Cardiac muscle cell (in vitro differentiated cells and primary cell): ENCODE results near the gene ADAMTSL3. TPM values are rescaled to one million over a fixed set of nuclear protein-coding genes. Genes with fewer than 3 reads are reported as not detected.
A peak's percentile ranks its signal among the peaks of the same experiment; 100 is the strongest.
"Not testable (repeated sequence)": the region's sequence is repeated elsewhere in the genome, so short reads cannot be mapped to it uniquely, and the experiment has no call there.

Experiments
- DNase-seq, 2 donors: peaks; one replicate each; pipeline versions ENCODE4 v3.0.0 to v3.0.0-alpha.2; 2010 to 2017; ENCODE audit warnings: low read depth in 1 of 2, low spot score in 1 of 2
- H3K27ac ChIP-seq: fragments of 200-600 bp; sonication (generic); 2 replicates; pipeline ENCODE4 v1.5.1; 2016
- H3K27me3 ChIP-seq: fragments of 200-600 bp; sonication (generic); 2 replicates; pipeline ENCODE4 v1.6.0; 2016; ENCODE audit warnings: control low read depth
- H3K36me3 ChIP-seq: fragments of 200-600 bp; sonication (generic); 2 replicates; pipeline ENCODE4 v1.5.1; 2016; ENCODE audit warnings: control low read depth
- H3K4me1 ChIP-seq: fragments of 200-600 bp; sonication (generic); 2 replicates; pipeline ENCODE4 v1.8.1; 2017; ENCODE audit warnings: low read depth, mild to moderate bottlenecking, mixed run types
- H3K4me3 ChIP-seq: fragments of 200-600 bp; sonication (generic); 2 replicates; pipeline ENCODE4 v1.5.1; 2016; ENCODE audit warnings: mild to moderate bottlenecking
- H3K9me3 ChIP-seq: fragments of 200-600 bp; sonication (generic); 2 replicates; pipeline ENCODE4 v1.5.1; 2017; ENCODE audit warnings: low read depth, mild to moderate bottlenecking, control low read depth
- polyA plus RNA-seq: library from polyadenylated mRNA; unstranded; fragments of >200 nt; fragmentation: Nextera tagmentation; extraction: Ambion mirVana; gene quantifications from 2 replicates; pipeline ENCODE4 v1.2.1, GENCODE V29; 2016
- total RNA-seq: library from RNA; depleted of rRNA; stranded (reverse); fragments of >200 nt; gene quantifications from 2 replicates; pipeline ENCODE4 v1.2.3, GENCODE V29; 2016
- TF ChIP-seq, protein P1 (sequence below): IDR thresholded peaks from 2 replicates; pipeline ENCODE4 v1.5.1; 2012; ENCODE audit warnings: low read depth, mild to moderate bottlenecking, low read length

Gene ADAMTSL3
- total and polyA plus RNA-seq, 2 experiments from 2014 or later: 0.83 to 2.0 TPM

DNA sequence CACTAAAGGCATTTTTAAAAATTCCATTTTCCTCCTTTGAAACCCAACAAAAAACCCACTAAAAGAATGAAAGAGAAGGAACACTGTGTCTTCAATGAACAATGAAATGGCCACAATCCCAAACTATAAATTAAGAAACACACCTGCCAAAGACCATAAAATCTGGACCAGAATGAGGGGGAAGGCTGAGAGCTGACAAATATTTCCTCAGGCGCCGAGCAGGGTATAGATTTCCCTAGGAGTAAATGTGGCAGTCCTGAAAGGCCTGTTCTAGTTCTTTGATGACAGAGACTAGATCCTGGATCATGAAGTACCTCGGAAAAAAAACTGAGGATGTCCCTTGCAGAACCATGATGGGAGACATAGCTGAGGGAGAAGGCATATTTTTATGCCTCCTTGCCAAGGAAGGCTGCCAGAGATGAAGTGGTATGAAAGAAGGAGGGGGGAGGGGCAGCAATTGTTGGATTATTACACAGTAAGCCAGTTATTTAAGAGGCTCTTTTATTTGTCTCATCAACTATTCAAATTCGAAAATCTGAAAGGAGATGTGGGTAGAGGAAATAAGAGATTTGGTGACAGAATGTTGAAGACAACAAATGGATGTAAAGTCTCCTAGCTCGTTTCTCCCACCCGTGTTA, 306.4 kb downstream of the ADAMTSL3 start:
- no peak overlapping the region for H3K27ac ChIP-seq
- TF ChIP-seq, protein P1, sequence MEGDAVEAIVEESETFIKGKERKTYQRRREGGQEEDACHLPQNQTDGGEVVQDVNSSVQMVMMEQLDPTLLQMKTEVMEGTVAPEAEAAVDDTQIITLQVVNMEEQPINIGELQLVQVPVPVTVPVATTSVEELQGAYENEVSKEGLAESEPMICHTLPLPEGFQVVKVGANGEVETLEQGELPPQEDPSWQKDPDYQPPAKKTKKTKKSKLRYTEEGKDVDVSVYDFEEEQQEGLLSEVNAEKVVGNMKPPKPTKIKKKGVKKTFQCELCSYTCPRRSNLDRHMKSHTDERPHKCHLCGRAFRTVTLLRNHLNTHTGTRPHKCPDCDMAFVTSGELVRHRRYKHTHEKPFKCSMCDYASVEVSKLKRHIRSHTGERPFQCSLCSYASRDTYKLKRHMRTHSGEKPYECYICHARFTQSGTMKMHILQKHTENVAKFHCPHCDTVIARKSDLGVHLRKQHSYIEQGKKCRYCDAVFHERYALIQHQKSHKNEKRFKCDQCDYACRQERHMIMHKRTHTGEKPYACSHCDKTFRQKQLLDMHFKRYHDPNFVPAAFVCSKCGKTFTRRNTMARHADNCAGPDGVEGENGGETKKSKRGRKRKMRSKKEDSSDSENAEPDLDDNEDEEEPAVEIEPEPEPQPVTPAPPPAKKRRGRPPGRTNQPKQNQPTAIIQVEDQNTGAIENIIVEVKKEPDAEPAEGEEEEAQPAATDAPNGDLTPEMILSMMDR: no peak
- no peak overlapping the region for H3K4me3 ChIP-seq
- H3K36me3 ChIP-seq: no peaks in the 10 kb centered on the region
- no peaks in the 10 kb centered on the region for H3K9me3 ChIP-seq
- H3K27me3 ChIP-seq: no peaks in the 10 kb centered on the region
- H3K4me1 ChIP-seq: no peaks in the 10 kb centered on the region
- no peak for DNase-seq

DNA sequence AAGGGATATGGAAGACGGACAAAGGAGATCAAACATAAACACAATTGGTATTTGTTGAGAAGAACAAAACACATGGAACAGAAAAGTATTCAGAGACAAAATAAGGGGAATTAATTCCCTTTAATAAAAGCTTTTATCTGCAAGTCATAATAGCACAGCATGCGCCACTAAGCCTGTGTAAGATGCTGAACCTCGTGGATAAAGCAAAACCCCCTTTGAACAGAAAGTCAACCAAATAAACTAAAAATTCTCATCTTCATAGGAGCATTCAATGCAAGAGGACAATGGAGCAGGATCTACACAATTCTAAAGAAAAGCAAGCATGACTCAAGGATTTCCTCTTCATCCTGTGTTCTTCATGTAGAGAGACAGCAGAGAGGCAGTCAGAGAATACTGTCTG, 307.4 kb downstream of the ADAMTSL3 start:
- H3K27me3 ChIP-seq: no peaks in the 10 kb centered on the region
- no peaks in the 10 kb centered on the region for H3K4me1 ChIP-seq
- no peaks in the 10 kb centered on the region for H3K9me3 ChIP-seq
- no peaks in the 10 kb centered on the region for H3K36me3 ChIP-seq
- TF ChIP-seq, protein P1: no peak
- DNase-seq: no peak
- H3K4me3 ChIP-seq: no peak overlapping the region
- H3K27ac ChIP-seq: no peak overlapping the region

DNA sequence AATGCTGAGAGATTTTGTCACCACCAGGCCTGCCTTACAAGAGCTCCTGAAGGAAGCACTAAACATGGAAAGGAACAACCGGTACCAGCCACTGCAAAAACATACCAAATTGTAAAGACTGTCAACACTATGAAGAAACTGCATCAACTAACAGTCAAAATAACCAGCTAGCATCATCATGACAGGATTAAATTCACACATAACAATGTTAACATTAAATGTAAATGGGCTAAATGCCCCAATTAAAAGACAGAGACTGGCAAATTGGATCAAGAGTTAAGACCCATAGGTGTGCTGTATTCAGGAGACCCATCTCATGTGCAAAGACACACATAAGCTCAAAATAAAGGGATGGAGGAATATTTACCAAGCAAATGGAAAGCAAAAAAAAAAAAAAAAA, 311.0 kb downstream of the ADAMTSL3 start:
- H3K4me1 ChIP-seq, H3K9me3 ChIP-seq, DNase-seq, H3K4me3 ChIP-seq, H3K27me3 ChIP-seq, H3K36me3 ChIP-seq, H3K27ac ChIP-seq: not testable (repeated sequence)

DNA sequence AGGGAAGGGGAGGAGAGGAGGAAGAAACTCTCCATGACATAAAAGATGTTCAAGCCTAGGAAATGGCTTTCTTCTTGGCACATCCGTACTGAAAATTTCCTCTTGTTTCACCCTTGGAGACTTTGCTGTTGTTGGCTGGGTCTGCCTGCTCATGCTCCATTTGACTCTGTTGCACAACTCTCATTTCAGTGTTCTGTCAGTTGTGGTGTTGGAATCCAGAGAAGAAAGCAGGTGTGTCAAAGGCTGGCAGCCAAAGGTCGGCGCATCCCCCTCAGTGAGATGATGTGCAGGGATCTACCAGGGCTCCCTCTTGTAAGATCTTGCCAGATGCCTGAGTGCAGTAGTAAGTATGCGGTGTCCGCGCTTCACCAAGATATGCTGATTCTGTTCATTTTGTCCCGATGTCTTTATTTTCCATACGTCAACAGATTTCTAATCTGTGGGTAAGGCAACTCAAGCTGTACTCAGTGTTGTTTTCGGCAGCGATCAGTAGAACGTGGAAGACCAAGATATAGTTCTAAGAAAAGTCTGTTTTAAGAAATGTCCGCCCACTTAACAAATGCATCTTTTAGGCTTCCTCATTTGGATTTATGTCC, 316.5 kb downstream of the ADAMTSL3 start:
- H3K27me3 ChIP-seq: no peaks in the 10 kb centered on the region
- no peak overlapping the region for H3K4me3 ChIP-seq
- H3K27ac ChIP-seq: no peak overlapping the region
- H3K9me3 ChIP-seq: no peaks in the 10 kb centered on the region
- TF ChIP-seq, protein P1: no peak
- H3K4me1 ChIP-seq: no peaks in the 10 kb centered on the region
- no peaks in the 10 kb centered on the region for H3K36me3 ChIP-seq
- DNase-seq: peak in 1 of 2 donors; percentile 61

DNA sequence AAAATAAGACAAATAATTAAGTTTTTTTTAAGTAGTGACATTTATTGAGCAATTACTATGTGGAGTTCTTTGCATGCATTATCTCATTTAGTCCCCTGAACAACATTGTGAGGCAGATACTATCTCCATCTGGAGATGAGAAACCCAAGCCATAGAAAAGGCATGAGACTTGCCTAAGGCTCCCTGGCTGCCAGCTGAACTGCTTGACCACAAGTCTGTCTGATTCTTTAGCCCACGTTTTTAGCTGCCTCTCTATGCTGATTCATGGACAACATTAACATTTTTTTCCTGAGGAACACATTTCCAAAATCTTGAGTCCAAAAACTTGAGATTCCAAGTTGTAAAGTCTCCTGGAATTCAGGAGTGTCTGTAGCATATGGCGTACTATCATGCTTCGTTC, 318.1 kb downstream of the ADAMTSL3 start:
- no peaks in the 10 kb centered on the region for H3K4me1 ChIP-seq
- TF ChIP-seq, protein P1: no peak
- H3K27me3 ChIP-seq: no peaks in the 10 kb centered on the region
- no peaks in the 10 kb centered on the region for H3K9me3 ChIP-seq
- peak in 1 of 2 donors; percentile 34 for DNase-seq
- no peak overlapping the region for H3K27ac ChIP-seq
- no peaks in the 10 kb centered on the region for H3K36me3 ChIP-seq
- no peak overlapping the region for H3K4me3 ChIP-seq

DNA sequence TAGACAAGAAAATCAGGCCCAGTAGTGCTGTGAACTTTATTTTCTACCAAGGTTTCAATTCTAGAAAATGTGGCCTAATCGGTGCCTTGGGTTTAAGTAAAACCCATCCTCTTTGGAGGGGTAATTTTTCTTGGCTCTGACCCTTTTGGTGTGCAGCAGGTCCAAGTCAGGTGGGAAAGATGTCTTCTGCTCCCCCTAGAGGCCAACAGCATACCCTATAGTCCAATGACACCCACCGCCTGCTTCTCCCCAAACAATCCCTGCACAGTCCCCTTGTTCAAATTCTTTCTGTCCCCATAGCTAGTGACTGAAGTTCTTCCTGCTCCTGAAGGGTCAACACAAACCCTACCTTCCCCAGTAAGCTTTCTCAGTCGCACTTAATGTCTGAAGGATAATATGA, 319.9 kb downstream of the ADAMTSL3 start:
- TF ChIP-seq, protein P1: peak; percentile 47
- DNase-seq: peak in 1 of 2 donors; percentile 20
- Histone ChIP-seq H3K27me3 (no peaks in the 10 kb centered on the region), H3K27ac (no peak overlapping the region), H3K36me3 (no peaks in the 10 kb centered on the region), H3K9me3 (no peaks in the 10 kb centered on the region), H3K4me1 (no peaks in the 10 kb centered on the region), H3K4me3 (no peak overlapping the region)
